ENCODE results near the gene MCC.

MCC gene

DNA sequence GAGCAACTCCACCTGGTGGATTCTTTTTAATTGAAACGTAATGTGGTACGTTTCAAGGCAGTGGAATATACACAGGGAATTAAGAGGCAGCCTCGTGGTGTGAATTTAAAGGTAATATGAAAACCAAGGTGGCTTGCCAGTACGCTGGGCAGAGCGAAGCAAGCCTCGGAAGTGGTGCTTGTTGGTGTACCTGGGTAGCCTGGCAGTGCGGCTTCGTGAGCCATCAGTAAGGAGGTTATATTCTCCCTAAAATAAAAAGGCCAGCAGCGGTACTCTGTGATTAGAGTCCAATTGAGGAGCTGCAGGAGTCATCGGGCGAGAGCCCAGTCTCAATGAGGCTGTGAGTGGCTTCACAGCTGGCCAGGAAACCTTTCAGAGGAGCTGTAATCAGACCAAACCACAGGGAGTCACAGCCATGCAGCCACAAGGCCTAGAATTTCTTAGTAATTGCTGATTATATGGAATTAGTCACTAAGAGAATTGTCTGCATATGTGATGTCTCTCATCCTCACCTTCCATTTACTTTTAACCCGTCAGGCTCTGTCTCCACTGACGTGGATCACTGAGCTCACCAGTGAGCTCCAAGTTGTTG is 454.0 kb downstream of the MCC start:
- no peak for DNase-seq (ENCODE audit: low read depth)
- no peak overlapping the region for H3K4me3 ChIP-seq (ENCODE audit: low read depth, low read length)
- TF ChIP-seq, protein P1, sequence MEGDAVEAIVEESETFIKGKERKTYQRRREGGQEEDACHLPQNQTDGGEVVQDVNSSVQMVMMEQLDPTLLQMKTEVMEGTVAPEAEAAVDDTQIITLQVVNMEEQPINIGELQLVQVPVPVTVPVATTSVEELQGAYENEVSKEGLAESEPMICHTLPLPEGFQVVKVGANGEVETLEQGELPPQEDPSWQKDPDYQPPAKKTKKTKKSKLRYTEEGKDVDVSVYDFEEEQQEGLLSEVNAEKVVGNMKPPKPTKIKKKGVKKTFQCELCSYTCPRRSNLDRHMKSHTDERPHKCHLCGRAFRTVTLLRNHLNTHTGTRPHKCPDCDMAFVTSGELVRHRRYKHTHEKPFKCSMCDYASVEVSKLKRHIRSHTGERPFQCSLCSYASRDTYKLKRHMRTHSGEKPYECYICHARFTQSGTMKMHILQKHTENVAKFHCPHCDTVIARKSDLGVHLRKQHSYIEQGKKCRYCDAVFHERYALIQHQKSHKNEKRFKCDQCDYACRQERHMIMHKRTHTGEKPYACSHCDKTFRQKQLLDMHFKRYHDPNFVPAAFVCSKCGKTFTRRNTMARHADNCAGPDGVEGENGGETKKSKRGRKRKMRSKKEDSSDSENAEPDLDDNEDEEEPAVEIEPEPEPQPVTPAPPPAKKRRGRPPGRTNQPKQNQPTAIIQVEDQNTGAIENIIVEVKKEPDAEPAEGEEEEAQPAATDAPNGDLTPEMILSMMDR (IDR thresholded peaks at IDR 0.05; ENCODE audit: low read depth, low read length, missing control alignments): no peak

DNA sequence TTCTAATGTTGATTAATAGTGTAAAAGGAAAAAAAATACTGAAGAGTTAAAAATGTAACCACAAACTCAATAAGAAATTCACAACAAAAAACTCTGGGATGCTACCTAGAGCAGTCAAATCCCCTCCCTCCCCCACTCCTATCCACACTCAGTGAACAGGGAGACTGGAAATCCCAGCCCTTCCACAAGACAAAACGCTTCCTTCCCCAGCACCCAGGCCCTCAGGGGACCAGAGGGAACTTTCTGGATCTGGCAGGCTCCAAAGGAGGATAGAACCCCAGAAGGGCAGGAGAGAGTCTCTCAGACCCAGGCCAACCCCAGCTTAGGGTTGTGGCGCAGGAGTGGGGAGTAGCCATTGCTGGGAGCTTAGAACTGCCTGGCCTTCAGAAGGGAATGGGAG is 456.7 kb downstream of the MCC start:
- no peak overlapping the region for H3K4me3 ChIP-seq (ENCODE audit: low read depth, low read length)
- no peak for DNase-seq (ENCODE audit: low read depth)
- TF ChIP-seq, protein P1 (IDR thresholded peaks at IDR 0.05; ENCODE audit: low read depth, low read length, missing control alignments): no peak

DNA sequence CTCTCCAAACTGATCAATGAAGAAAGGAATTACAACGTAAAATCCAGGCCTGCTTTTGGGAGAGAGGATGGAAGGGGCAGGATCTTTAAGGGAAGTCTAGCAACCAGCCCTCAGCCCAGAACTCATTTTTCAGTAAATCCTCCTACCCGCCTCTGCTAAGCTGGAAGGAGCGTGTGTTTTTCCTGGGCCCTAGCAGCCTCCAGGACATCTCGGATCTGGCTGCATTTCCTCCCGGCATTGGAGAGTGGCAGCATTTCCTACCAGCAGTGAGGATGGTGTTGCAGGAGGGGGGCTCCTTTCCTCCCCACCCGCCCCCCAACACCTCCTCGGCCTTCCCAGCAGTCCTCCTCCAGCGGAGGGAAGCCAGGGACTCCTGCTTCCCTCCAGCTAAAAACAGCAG is 457.1 kb downstream of the MCC start:
- TF ChIP-seq, protein P1 (IDR thresholded peaks at IDR 0.05; ENCODE audit: low read depth, low read length, missing control alignments): no peak
- no peak overlapping the region for H3K4me3 ChIP-seq (ENCODE audit: low read depth, low read length)
- no peak for DNase-seq (ENCODE audit: low read depth)

DNA sequence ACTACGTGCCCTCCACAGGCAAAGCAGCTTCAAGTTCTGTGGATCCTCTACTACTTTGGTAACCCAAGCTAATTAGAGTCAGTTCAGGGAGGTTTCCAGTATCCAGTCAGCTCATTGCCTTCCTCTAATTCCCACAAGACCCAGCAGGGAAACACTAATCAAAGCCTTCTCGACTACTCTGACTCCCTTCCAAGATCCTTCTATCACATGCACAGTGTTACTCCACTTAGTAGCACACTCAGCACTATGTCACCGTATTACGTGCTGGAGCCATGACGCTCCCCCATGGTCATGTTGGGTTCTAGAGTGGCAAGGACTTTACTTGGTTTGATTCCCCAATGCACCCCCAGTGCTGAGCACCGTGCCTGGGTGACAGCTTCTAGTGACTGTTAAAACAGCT is 458.6 kb downstream of the MCC start:
- H3K4me3 ChIP-seq (ENCODE audit: low read depth, low read length): no peak overlapping the region
- no peak for DNase-seq (ENCODE audit: low read depth)
- TF ChIP-seq, protein P1 (IDR thresholded peaks at IDR 0.05; ENCODE audit: low read depth, low read length, missing control alignments): no peak

DNA sequence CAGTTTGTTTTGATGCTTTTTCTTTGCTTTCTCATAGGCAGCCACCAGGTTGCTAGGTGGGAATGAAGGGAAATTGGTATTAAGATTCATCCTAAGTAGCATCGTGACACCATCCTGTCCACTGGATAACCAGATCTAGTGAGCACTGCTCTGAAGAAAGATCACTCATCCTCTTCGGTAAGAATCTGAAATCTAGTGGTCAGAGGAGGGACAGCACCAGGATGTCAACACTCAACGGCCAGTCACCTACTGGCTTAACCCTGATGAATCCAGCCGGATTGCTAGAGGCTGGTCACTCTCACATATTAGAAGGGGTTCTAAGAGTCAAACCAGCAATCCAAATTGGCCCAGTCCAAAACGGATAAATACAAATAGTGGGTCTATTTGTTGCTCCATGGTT is 460.8 kb downstream of the MCC start:
- no peak overlapping the region for H3K4me3 ChIP-seq (ENCODE audit: low read depth, low read length)
- TF ChIP-seq, protein P1 (IDR thresholded peaks at IDR 0.05; ENCODE audit: low read depth, low read length, missing control alignments): peak; percentile 1
- no peak for DNase-seq (ENCODE audit: low read depth)

DNA sequence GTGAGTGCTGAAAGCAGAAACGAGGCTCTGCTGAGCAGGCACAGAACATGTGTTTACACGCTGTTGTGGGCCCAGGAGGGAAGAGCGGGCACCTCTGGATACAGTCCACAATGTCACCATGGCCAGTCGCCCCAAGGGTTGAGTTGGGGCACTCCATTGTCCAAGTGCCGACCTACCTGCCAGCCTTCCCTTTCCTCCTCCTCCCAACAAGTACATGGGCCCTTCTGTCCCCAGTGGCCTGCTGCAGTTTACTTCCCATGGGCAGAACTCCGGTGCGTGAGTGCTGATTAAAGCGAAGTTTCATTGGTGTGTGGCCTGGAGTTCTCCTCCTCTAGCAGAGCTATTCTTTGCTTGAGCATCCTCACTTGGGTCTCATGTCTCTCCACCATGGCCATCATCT is 461.2 kb downstream of the MCC start:
- no peak overlapping the region for H3K4me3 ChIP-seq (ENCODE audit: low read depth, low read length)
- no peak for DNase-seq (ENCODE audit: low read depth)
- TF ChIP-seq, protein P1 (IDR thresholded peaks at IDR 0.05; ENCODE audit: low read depth, low read length, missing control alignments): no peak

DNA sequence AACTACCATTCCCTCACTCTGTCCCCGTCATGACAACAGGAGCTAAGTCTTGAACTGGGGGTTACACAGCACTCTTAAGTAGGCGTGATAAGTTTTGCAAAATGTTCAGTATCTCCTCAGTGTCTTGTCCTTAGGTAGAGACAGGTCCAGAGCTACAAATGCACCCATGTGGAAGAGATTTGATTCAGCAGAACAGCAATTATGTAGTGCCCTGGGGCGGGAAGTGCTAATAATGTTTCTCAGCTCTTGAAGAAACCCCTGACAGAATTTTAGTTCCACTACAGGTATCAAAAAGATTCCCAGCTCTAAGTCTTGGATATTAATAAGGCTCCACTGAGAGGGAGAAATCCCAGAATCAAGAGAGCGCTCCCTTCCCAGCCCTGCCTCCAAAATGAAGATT is 462.0 kb downstream of the MCC start:
- TF ChIP-seq, protein P1 (IDR thresholded peaks at IDR 0.05; ENCODE audit: low read depth, low read length, missing control alignments): no peak
- no peak overlapping the region for H3K4me3 ChIP-seq (ENCODE audit: low read depth, low read length)
- DNase-seq (ENCODE audit: low read depth): no peak
